22Rv1 (cell line): Measurements from ENCODE around the gene CD44.
"Not testable (repeated sequence)": the region's sequence is repeated elsewhere in the genome, so short reads cannot be mapped to it uniquely, and the experiment has no call there.

Source experiments
- H3K27ac ChIP-seq: fragments of 450-650 bp; 2 replicates; pipeline ENCODE4 v1.5.1; 2017
- ZFX ChIP-seq: fragments of 450-650 bp; IDR thresholded peaks from 2 replicates; pipeline ENCODE4 v1.6.1; 2017; ENCODE audit warnings: antibody characterized with exemption, borderline replicate concordance
- TF ChIP-seq, protein P1 (sequence below): fragments of 450-650 bp; IDR thresholded peaks from 2 replicates; pipeline ENCODE4 v1.5.1; 2017; ENCODE audit warnings: mild to moderate bottlenecking

Gene CD44

DNA sequence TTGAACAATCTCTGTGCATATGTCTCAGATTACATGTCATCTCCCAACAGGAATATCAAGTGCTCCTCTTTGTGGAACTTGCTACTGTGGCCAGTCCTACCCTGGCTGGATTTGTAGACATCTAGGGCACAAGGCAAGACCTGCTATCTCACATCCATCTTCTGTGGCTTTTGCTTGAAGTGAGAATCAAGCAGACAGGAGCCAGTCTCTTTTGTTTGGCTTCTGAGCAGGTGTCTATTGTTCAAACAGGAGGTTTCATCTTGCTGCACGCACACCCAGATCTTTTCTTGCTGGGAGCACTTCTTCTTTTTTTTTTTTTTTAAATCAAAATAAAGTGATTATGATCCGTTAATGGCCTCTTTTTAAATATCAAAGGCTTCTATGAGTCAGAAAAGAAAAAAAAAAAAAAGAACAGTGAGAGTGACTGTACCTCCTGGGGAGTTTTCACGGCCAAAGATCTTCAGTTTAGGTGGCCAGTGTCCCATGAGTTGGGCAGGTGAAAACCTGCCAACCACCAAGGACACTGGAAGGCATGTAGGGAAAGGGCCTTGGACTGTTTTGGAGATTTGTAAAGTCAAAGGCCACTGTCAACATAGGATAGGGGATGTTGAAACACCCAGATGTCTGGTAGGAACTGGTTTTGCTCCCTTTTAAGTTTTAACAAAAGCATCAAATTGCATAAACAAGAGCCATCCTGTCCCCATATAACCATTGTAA lies 78.1 kb downstream of the CD44 start:
- TF ChIP-seq, protein P1, sequence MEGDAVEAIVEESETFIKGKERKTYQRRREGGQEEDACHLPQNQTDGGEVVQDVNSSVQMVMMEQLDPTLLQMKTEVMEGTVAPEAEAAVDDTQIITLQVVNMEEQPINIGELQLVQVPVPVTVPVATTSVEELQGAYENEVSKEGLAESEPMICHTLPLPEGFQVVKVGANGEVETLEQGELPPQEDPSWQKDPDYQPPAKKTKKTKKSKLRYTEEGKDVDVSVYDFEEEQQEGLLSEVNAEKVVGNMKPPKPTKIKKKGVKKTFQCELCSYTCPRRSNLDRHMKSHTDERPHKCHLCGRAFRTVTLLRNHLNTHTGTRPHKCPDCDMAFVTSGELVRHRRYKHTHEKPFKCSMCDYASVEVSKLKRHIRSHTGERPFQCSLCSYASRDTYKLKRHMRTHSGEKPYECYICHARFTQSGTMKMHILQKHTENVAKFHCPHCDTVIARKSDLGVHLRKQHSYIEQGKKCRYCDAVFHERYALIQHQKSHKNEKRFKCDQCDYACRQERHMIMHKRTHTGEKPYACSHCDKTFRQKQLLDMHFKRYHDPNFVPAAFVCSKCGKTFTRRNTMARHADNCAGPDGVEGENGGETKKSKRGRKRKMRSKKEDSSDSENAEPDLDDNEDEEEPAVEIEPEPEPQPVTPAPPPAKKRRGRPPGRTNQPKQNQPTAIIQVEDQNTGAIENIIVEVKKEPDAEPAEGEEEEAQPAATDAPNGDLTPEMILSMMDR = no peak
- no peak for TF ChIP-seq ZFX
- no peak overlapping the region for H3K27ac ChIP-seq

- no peak overlapping the region for H3K27ac ChIP-seq
- TF ChIP-seq, protein P1 = no peak
- no peak for TF ChIP-seq ZFX
Observed at GRCh38 chr11:35218956-35219355, 80.0 kb downstream of the CD44 start.

DNA sequence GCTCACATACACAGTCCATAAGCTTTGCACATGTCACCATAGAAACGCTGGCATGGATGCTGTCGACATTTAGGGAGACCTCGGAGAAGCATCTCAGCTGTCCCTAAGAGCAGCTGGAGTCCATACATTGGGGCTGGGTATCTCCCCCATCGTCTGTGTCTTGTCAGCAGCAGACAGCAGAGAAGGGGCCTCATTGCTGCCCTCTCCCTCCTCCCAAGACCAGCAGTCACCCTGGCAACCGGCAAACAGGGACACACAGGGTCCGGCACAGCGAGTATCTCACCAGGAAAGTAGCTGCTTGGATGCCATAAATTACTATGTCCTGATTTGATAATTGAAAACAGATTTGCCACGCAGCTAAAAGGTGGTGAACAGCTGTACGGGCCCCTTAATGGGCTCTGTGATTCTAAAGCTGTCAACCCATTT lies 84.4 kb downstream of the CD44 start:
- TF ChIP-seq, protein P1 = no peak
- TF ChIP-seq ZFX = no peak

DNA sequence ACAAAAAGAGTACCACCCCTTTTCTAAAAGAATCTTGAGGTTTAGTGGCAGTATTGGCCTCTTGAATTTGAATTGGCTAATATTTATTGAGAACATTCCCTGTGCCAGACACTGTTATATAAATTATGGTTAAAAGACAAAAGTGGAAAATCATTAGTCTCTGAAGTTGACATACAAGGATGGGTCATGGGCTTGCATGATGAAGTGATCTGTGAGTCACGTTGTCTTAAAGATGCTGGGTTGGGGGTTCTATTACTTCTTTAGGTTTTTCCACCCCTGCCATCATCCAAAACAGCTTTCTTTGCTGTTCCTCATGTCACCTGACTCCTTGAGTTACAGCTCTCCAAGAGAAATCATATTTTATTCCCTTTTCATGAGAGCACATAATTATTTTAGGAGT lies 85.0 kb downstream of the CD44 start:
- TF ChIP-seq, protein P1 = no peak
- no peak for TF ChIP-seq ZFX
- no peak overlapping the region for H3K27ac ChIP-seq

More for the DNA sequence above, 84.4 kb downstream of the CD44 start:
- H3K27ac ChIP-seq = no peak overlapping the region

DNA sequence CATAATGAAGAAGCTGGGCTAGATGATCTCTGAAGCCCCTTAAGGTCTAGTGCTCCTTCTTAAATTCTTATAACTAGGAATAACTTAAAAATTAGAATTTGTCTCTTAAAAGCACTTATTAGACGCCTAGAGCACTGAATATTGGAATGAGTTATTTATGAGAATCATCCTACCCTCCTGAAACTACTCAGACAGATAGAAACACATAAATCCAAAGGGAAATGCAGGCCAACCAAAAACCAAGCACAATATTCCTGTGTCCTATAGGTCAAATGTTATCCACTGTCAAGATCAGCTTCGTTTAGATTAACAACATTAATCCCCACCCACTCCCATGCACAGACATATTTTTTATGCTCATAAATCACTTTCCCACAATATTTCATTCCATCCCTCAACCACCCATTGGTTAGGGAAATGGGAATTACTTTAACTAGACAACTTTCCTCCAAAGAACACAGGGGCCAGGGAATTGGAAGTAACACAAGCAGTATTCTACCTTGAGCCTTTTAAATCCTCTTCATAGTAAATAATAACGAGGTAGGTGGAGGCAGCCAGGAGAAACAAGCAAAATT lies 87.1 kb downstream of the CD44 start:
- no peak for TF ChIP-seq ZFX
- TF ChIP-seq, protein P1 = no peak

DNA sequence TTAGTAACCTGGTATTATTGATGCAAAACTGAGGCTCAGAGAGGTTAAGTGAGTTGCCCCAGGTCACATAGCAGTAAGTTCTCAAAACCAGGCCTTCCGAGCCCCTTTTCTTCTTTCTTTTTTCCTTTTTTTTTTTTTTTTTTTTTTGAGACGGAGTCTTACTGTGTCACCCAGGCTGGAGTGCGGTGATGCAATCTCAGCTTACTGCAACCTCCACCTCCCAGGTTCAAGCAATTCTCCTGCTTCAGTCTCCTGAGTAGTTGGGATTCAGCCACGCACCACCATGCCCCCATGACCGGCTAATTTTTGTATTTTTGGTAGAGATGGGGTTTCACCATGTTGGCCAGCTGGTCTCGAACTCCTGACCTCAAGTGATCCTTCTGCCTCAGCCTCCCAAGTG lies 87.8 kb downstream of the CD44 start:
- H3K27ac ChIP-seq = not testable (repeated sequence)

More for the DNA sequence above, 87.1 kb downstream of the CD44 start:
- H3K27ac ChIP-seq = no peak overlapping the region

DNA sequence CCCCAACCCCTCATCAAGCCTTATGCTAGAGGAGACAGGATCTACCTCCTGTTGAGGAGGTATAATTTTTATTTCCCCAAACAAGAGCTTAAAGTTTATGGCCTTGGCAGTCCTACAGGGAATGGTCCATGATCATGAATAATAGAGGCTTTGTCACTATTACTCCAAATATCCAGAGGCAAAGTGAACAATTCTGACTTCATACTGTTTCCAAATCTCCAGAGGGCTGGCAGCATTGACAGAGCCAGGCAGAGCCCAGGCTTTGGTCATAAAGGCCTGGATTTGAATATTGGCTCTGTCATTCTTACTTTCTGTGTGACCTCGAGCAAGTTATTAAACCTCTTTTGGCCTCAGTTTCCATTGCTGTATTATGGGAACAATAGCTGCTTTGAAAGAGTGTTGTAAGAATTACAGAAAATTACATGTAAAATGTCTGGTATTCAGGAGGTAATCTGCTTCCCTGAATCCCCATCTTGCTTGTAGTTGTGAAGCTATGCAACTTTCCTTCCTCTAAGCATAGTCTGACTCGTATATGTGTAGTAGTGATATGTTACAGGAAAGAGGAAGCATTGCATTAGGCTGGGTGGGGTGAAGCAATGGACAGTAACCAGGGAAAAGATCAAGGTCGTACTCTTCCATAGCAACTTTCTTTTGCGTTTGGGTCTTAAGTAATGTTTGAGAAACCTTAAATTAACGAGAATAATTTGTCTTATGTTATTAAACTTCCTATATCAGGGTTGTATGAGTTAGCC lies 88.8 kb downstream of the CD44 start:
- H3K27ac ChIP-seq = no peak overlapping the region
- no peak for TF ChIP-seq ZFX
- TF ChIP-seq, protein P1 = no peak
